HG03439 (cell line): Measurements from ENCODE around the gene TMEM178A.
"Not testable (repeated sequence)": the region's sequence is repeated elsewhere in the genome, so short reads cannot be mapped to it uniquely, and the experiment has no call there.

ENCODE experiments used
- ATAC-seq: cut with Tn5 transposase; IDR thresholded peaks from one replicate; pipeline ENCODE4 v1.9.1; 2021; ENCODE audit warnings: mild to moderate bottlenecking, moderate library complexity; ENCODE audit not compliant: unreplicated experiment

The TMEM178A gene

GRCh38 chr2:39647104-39647765 lies 18.5 kb upstream of the TMEM178A start:
- ATAC-seq, result no peak

DNA sequence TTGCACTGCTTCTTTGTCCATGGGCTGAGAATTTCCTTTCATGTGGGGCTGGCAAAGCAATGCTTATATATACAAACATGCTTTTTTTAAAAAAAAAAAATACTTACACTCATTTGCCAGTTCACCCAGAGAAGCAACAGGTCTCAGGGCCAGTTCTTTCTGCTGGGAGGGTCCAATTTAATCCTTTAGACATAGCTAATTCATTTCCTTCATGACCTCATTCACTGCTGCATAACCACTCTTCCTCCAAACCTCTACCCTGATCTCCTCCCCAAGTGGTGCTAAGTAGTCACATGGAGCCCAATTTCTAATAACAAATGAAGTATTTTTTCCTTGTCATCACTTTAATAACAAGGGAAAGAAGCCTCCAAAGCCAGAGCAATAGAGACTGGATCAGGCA lies 17.1 kb upstream of the TMEM178A start:
- no peak for ATAC-seq

- no peak for ATAC-seq
These were observed 16.2 kb upstream of the TMEM178A start for GRCh38 chr2:39649511-39649910.

DNA sequence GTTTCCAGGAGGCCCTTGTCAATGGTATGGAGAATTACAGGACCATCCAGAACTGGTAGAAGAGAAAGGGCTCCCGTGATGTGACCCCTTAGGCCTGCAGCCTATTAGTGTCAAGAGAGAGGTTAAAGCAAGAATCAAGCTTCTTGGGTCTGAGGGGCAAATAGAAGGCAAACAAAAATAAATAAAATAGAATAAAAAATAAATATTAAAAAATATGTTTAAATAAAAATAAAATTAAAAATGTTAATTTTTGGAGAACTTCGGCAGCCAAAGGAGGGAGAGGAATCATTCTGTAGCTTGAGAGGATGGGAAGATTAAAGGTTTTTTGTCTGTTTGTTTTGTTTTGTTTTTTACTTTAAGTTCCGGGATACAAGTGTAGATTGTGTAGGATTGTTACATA lies 15.2 kb upstream of the TMEM178A start:
- ATAC-seq, result no peak

DNA sequence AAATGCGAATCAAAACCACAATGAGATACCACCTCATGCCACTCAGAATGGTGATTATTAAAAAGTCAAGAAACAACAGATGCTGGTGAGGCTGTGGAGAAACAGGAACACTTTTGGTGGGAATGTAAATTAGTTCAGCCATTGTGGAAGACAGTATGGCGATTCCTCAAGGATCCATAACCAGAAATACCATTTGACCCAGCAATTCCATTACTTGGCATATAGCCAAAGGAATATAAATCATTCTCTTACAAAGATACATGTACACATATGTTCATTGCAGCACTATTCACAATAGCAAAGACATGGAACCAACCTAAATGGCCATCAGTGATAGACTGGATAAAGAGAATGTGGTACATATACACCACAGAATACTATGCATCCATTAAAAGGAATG lies 9.5 kb upstream of the TMEM178A start:
- not testable (repeated sequence) for ATAC-seq

- ATAC-seq, result no peak
These were observed 8.3 kb upstream of the TMEM178A start for GRCh38 chr2:39657287-39657937.

DNA sequence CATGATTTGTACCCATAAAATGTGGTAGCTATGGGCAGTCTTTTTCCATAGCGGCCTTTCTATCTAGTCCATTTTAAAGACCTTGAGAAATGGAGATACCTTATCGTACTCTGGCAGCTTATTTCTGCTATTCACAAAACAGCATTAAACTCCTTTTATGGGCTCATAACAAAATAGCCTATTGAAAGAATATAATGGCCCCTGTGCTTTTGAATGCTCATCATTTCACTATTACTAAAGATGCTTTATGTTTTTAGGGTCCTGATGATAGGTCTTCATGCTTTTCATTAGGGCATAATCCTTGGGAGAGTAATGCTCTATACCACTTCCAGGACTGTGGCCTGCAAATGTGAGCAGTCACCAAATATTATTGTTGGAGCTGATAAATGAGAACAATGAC lies 7.3 kb upstream of the TMEM178A start:
- no peak for ATAC-seq

GRCh38 chr2:39659765-39660611 lies 5.7 kb upstream of the TMEM178A start:
- no peak for ATAC-seq

GRCh38 chr2:39660612-39661236 lies 5.0 kb upstream of the TMEM178A start:
- no peak for ATAC-seq

- ATAC-seq, result no peak
These were observed 3.9 kb upstream of the TMEM178A start for GRCh38 chr2:39661826-39662225.

GRCh38 chr2:39663187-39663930 lies 2.4 kb upstream of the TMEM178A start:
- ATAC-seq, result no peak

DNA sequence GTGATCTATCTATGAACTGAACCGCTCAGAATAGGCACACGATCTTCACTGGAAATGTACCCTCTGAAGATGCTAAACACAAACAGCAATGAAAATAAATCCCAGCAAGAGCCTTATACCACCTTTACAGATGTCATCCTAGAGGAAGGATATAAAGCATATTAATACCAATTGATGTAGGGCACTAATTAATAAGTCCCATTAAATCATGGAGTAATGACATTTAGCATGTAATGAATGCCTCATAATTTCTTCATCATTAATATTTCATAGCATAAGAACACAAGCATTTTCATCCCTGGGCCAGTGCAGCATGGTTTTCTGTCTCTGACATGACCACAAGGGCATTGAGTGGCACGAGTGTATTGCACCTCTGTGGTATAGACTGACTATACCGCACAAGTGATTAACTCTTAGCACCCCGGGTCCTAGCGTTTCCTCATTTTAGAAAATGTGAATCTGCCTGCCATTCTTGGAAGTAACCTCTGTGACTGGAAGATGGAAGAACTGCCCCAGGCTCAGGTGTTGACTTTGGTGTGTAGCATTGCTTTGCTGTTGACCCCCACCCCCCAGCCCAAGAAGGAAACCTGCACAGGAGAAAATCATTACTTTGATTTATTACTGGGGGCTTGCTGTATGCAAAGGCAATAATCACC lies 1.4 kb upstream of the TMEM178A start:
- ATAC-seq, result no peak

- no peak for ATAC-seq
These were observed 677 bp upstream of the TMEM178A start for GRCh38 chr2:39664888-39665591.

DNA sequence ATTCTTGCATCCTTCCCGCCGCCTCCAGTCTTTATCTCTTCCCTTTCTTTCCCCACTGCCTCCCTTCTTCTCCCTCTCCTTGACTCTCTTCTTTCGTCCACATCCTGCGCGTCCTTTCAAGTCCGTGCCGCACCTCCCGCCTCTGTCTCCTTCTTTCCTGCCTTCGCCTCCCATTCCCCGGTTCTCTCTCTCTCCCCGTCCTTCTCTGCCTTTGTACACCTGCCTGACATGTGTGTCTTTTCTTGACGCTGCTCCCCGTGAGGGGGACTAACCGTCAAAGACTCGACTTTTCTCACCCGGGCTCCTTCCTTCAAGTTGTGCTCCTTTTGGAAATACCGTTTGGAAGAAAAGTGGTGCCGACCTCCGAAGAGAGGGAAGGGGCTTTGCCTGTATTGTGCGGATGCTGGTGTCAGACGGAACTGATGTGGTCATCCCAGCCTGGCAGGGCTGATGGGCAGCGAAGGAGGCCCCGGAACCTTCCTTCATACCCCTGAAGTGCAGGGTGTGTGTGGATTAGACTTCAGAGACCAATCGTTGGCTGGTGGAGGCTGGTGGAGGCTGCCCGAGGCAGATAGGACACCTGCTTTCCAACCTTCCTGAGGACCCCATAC lies 879 bp downstream of the TMEM178A start:
- no peak for ATAC-seq

DNA sequence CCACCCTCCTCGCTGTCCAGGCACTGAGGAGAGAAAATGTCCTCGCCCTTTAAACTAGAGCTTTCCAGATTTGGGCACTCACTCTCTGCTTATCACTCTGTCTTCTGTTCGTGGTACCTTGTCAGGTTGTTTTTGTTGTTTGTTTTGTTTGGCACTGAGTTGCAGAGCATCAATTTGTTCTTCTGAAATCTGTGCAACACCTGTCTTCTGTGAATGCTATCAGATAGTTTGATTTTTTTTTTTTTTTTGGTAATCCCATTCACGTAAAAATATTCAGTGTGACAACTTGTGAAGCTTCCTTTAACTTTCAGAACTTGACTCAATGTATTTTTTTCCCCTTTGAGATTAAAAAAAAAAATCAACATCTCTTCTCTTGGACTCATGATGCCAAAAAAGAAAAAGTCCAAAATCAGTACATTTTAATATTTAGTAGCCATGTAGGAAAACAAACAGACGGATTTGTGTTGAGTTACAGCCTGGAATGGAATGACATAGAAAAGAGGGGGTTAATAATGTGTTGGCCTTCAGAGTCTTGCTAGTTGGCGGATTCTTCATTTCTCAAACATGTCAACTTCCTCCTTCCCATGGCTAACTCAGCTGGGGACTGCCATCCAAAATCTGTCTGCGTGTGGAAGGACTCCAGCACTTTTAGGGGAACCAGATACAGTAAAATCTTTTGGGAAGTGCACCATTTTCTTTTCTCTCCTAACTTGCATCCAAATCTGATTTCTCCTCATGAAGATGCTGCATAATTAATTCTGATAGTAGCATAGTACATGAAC lies 1.6 kb downstream of the TMEM178A start:
- no peak for ATAC-seq

DNA sequence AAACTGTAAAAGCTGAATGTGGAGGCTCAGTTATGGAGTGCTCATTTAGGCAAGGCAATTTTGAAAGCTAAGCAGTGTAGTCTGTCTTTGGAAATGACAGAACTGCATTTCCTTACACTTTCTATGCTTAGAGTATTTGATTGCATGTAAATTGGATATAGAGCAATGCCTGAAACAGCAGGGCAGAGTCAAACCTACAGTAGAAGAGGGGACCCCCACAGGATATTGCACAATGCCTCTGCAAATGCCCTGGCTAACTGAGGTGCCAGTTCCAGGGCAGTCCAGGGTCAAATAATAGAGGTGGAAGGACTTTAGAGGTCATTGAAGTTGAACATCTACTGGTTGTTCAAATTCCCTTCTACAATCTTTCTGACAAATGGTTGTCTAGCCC lies 2.2 kb downstream of the TMEM178A start:
- ATAC-seq, result no peak

- ATAC-seq, result no peak
These were observed 2.9 kb downstream of the TMEM178A start for GRCh38 chr2:39668576-39669080.

DNA sequence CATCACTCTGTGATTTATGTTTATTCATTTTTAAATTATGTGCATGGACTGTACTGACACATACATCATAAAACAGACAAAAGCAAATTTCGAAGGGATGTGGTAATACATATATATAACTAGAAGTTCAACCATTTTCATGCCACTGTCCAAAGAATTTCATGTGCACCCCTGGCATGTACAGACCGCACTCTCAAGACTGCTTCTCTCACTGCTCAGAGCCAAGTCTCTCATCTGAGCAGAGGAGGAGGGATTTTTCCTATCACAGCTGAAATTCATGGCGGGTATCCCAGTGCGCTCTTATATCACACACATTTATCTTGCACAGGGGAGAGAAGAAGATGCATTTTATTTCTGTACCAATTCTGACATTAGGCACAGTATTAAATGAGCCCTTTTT lies 5.9 kb downstream of the TMEM178A start:
- ATAC-seq, result no peak
